Measurements from ENCODE around the gene MRRF. TPM values are rescaled to one million over a fixed set of nuclear protein-coding genes. Genes with fewer than 3 reads are reported as not detected.

MRRF gene
- total and polyA plus RNA-seq, 2 of the 4 experiments (the other 2 are of a cell fraction), result 32.1 to 38.0 TPM

- peaks cover 4 to 10% of the 10 kb centered on the region in 2 experiments; a peak in 1 of 4 replicates for H3K79me1 ChIP-seq (ENCODE audit: low read depth in 1 of 2, low read length in 2 of 2)
- H3K4me3 ChIP-seq (ENCODE audit: insufficient read depth, low read depth, low read length), result no peak overlapping the region
- H3K9me1 ChIP-seq (ENCODE audit: insufficient read depth, low read length), result no peaks in the 10 kb centered on the region; the same call in 1 of the 2 replicates
- H2AK5ac ChIP-seq (ENCODE audit: low read depth, low read length), result no peak overlapping the region
- H3K4ac ChIP-seq (ENCODE audit: low read depth, low read length), result no peak overlapping the region
- intact Hi-C loops (cut with micrococcal nuclease) (no loop called here), dilution Hi-C loops (cut with HindIII; ENCODE audit: low sequenced_read_pairs, unreplicated experiment) (no loop called here), in situ Hi-C loops (cut with MboI; ENCODE audit: low sequenced_read_pairs) (no loop called here)
- no peak overlapping the region for H2AK9ac ChIP-seq (replicated peaks; ENCODE audit: low read depth, low read length, poor library complexity)
- no TSS peak for BruUV-seq (replicated peaks)
- H3K27ac ChIP-seq (ENCODE audit: insufficient read depth, low read length), result no peak overlapping the region
- POLR2A ChIA-PET (ENCODE audit: unreplicated experiment), result no interaction called here
- H3K14ac ChIP-seq (replicated peaks; ENCODE audit: low read depth, low read length), result no peak overlapping the region
- H3K4me1 ChIP-seq (ENCODE audit: control insufficient read depth, insufficient read depth, low read length), result no peaks in the 10 kb centered on the region
- H2BK120ac ChIP-seq (ENCODE audit: low read depth, low read length), result no peak overlapping the region
- no peaks in the 10 kb centered on the region for H3K9me3 ChIP-seq (ENCODE audit: control insufficient read depth, insufficient read depth, low read length)
- H3K23ac ChIP-seq (ENCODE audit: low read depth, low read length), result no peak overlapping the region
- H3K18ac ChIP-seq (ENCODE audit: low read depth, low read length), result no peak overlapping the region
- CTCF ChIA-PET, result no interaction called here
- H3K9ac ChIP-seq (ENCODE audit: low read depth, low read length), result no peak overlapping the region
- H3K4me2 ChIP-seq (ENCODE audit: low read depth, low read length), result no peak overlapping the region
- no CpG with 5 or more reads among the region's 3 CpGs for WGBS, 2 experiments (ENCODE audit: extremely low coverage in 2 of 2, insufficient read length in 1 of 2)
- no peak overlapping the region for H2AFZ ChIP-seq (replicated peaks; ENCODE audit: low read length, poor library complexity)
- no peak overlapping the region for H2BK20ac ChIP-seq (ENCODE audit: low read depth, low read length)
- no peaks in the 10 kb centered on the region for H3K27me3 ChIP-seq (ENCODE audit: control insufficient read depth, insufficient read depth, low read length)
- no peak overlapping the region for H4K5ac ChIP-seq (ENCODE audit: low read depth, low read length)
- no peak for ATAC-seq (ENCODE audit: low read depth)
- no peak overlapping the region for H3K56ac ChIP-seq (ENCODE audit: extremely low read depth, insufficient read depth, low read length)
- peaks cover 46% of the 10 kb centered on the region for H3K36me3 ChIP-seq (ENCODE audit: control insufficient read depth, insufficient read depth, low read length)
- H4K20me1 ChIP-seq (ENCODE audit: insufficient read depth, low read length), result 0 out of 2 replicates have a peak, but pooled peaks cover 4% of the 10 kb centered on the region
- TF ChIP-seq CHD1 (IDR thresholded peaks at IDR 0.05; ENCODE audit: low read depth, low read length) (no peak), CTCF (conservative IDR thresholded peaks at IDR 0.05; ENCODE audit: low read depth, low read length) (no peak), ELK1 (IDR thresholded peaks at IDR 0.05; ENCODE audit: borderline replicate concordance, low read depth, low read length) (no peak), POLR2A (IDR thresholded peaks at IDR 0.05; ENCODE audit: low read depth, low read length) (no peak), MXI1 (IDR thresholded peaks at IDR 0.05; ENCODE audit: borderline replicate concordance, low read depth, low read length) (no peak), RFX5 (IDR thresholded peaks at IDR 0.05; ENCODE audit: low read depth, low read length) (no peak), USF2 (IDR thresholded peaks at IDR 0.05; ENCODE audit: low read depth, low read length) (no peak), NFE2L2 (IDR thresholded peaks at IDR 0.05; ENCODE audit: low read depth, low read length) (no peak), FOS (IDR thresholded peaks at IDR 0.05; ENCODE audit: low read depth, low read length) (no peak), MAFK (IDR thresholded peaks at IDR 0.05; ENCODE audit: low read depth, low read length) (no peak)
- no peak overlapping the region for H4K91ac ChIP-seq (ENCODE audit: insufficient read depth, low read depth, low read length)
- DNase-seq, result no peak
- H4K8ac ChIP-seq (ENCODE audit: low read depth in 2 of 2, low read length in 2 of 2), result no peak overlapping the region
- H2BK15ac ChIP-seq (ENCODE audit: low read depth, low read length), result no peak overlapping the region
- H2BK5ac ChIP-seq (ENCODE audit: low read depth, low read length, poor library complexity, severe bottlenecking), result no peak overlapping the region
Observed at GRCh38 chr9:122246666-122247065, 18.0 kb upstream of the MRRF start.

Data from IMR-90 (cell line).